Activated naive CD8-positive, alpha-beta T cell treated with anti-CD3 and anti-CD28 coated beads, Interleukin-2, amount 10 ng/mL, durations not matched to agents 7 days and 5 days (primary cell): ENCODE results near the gene LINC00237. TPM values are rescaled to one million over a fixed set of nuclear protein-coding genes. Genes with fewer than 3 reads are reported as not detected.

Source experiments
- ATAC-seq: fragments of 150-1000 bp; cut with Tn5 transposase; one replicate; pipeline ENCODE4 v1.10.0; 2021; ENCODE audit warnings: low read depth, moderate library complexity
- POLR2A ChIA-PET: fragments of 350-600 bp; sonication (Branson Sonifier 250); formaldehyde crosslinking; loops from one replicate; lab custom pipeline; 2021; ENCODE audit warnings: antibody characterized with exemption; lab: Charles Lee
- DNase-seq: peaks from one replicate; pipeline ENCODE4 v3.0.0; 2021
- H3K27ac Mint-ChIP-seq: one replicate; pipeline ENCODE4 v1.8.0; 2022; ENCODE audit warnings: mild to moderate bottlenecking, mixed read lengths
- H3K27me3 Mint-ChIP-seq: one replicate; pipeline ENCODE4 v1.8.0; 2022; ENCODE audit warnings: mild to moderate bottlenecking, moderate library complexity, mixed read lengths
- H3K36me3 Mint-ChIP-seq: one replicate; pipeline ENCODE4 v1.8.0; 2021; ENCODE audit warnings: mild to moderate bottlenecking, mixed read lengths
- H3K4me1 Mint-ChIP-seq: one replicate; pipeline ENCODE4 v1.8.0; 2021; ENCODE audit warnings: mixed read lengths
- H3K4me3 Mint-ChIP-seq: one replicate; pipeline ENCODE4 v1.8.0; 2022; ENCODE audit warnings: mild to moderate bottlenecking, moderate library complexity, mixed read lengths
- H3K9me3 Mint-ChIP-seq: one replicate; pipeline ENCODE4 v1.8.0; 2021; ENCODE audit warnings: mixed read lengths
- total RNA-seq, 2 experiments: library from RNA; stranded (reverse); gene quantifications; one replicate each; pipeline ENCODE4 v1.2.3, GENCODE V29; 2021

LINC00237 gene
- total RNA-seq, 2 experiments from 2014 or later, result 0.33 TPM; not detected in 1

DNA sequence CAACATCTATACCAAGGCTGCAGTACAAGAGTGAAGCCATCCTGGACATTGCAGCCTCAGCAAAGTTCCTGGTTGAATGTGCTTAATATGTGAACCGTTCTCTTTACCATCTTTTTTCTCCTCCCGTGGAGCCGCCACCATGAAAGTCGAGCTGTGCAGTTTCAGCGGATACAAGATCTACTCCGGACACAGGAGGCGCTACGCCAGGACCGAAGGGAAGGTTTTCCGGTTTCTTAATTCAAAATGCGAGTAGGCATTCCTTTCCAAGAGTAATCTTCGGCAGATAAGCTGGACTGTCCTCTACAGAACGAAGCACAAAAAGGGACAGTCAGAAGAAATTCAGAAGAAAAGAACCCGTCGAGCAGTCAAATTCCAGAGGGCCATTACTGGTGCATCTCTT lies 8.4 kb upstream of the LINC00237 start:
- ATAC-seq (no peak), DNase-seq (no peak)
- Mint-ChIP-seq H3K36me3 (no peaks in the 10 kb centered on the region), H3K27me3 (peaks cover 68% of the 10 kb centered on the region), H3K27ac (no peak overlapping the region), H3K4me1 (peaks cover 2% of the 10 kb centered on the region), H3K4me3 (no peak overlapping the region), H3K9me3 (no peaks in the 10 kb centered on the region)
- POLR2A ChIA-PET, result no interaction called here

DNA sequence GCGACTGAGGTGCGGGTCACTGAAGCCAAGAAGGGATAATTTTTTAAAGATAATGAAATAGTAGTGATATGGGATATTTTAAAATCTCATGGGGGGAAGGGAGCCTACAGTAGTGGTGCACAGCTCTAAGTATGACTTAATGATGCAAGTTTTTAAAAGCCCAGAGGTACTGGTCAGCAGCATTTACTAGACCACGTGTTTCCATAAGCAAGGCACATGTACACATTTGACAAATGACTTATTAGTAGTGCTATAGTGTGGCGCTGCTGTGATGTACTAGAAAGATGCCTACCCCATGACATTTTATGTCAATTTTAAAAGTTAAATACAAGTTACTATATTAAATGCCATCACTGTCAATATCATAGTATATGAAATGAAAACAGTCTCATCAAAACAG lies 7.5 kb upstream of the LINC00237 start:
- H3K4me1 Mint-ChIP-seq, result peaks cover 2% of the 10 kb centered on the region
- no peaks in the 10 kb centered on the region for H3K9me3 Mint-ChIP-seq
- no peak overlapping the region for H3K27ac Mint-ChIP-seq
- DNase-seq, result no peak
- ATAC-seq, result no peak
- POLR2A ChIA-PET, result no interaction called here
- peaks cover 72% of the 10 kb centered on the region for H3K27me3 Mint-ChIP-seq
- H3K4me3 Mint-ChIP-seq, result no peak overlapping the region
- no peaks in the 10 kb centered on the region for H3K36me3 Mint-ChIP-seq

DNA sequence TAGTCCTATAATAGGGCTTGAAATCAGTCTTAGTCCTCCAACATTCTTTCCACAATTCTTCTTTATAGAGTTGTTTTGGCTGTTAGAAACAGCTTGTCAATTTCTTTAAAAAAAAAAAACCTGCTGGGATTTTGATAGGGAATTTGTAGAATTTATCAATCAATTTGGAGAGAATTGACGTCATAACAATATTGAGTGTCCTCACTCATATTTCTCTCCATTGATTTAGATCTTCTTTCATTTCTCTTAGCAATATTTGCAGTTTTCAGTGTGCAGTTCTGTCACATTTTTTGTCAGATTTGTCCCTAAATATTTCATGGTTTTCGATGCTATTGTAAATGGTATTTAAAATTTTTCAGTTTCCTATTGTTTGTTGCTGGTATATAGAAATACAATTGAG lies 5.3 kb upstream of the LINC00237 start:
- no peak overlapping the region for H3K27ac Mint-ChIP-seq
- POLR2A ChIA-PET, result no interaction called here
- no peaks in the 10 kb centered on the region for H3K36me3 Mint-ChIP-seq
- H3K4me1 Mint-ChIP-seq, result peaks cover 2% of the 10 kb centered on the region
- no peak overlapping the region for H3K4me3 Mint-ChIP-seq
- ATAC-seq (no peak), DNase-seq (no peak)
- H3K9me3 Mint-ChIP-seq, result no peaks in the 10 kb centered on the region
- peaks cover 85% of the 10 kb centered on the region for H3K27me3 Mint-ChIP-seq

DNA sequence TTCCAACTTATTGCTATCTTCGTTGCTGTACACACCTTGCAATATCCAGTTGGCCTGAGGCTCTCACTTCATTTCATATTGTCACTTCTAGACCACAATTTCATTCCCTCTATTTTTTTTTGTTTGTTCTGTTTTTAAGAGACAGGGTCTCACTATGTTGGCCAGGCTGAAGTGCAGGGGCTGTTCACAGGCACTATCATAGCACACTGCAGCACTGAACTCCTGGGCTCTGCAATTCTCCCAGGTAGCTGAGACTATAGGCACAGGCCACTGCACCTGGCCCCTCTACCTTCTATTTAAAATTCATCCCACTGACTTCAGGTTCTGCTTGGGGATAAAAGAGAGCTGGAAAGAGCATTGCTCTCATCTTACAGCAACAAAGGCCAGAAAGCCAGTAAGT lies 4.7 kb upstream of the LINC00237 start:
- peaks cover 85% of the 10 kb centered on the region for H3K27me3 Mint-ChIP-seq
- no peaks in the 10 kb centered on the region for H3K9me3 Mint-ChIP-seq
- DNase-seq, result no peak
- POLR2A ChIA-PET, result no interaction called here
- ATAC-seq, result no peak
- peaks cover 2% of the 10 kb centered on the region for H3K4me1 Mint-ChIP-seq
- no peak overlapping the region for H3K4me3 Mint-ChIP-seq
- no peak overlapping the region for H3K27ac Mint-ChIP-seq
- H3K36me3 Mint-ChIP-seq, result no peaks in the 10 kb centered on the region

DNA sequence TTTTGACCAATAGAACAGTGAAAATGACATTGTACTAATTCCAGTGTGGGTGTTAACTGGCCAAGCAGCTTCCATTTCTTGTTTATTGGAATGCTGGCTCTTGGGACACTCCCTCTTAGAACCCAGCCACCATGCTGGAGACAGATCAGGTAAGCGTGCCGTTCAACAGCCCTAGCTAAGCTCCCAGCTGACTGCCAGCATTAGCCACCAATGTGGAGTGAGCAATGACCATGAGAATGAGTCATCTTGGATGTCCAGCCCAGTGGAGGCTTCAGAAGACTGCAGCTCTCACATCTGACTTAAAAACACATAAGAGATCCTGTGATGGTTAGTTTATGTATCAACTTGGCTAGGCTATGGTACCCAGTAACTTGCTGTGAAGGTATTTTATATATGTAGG lies 3.0 kb upstream of the LINC00237 start:
- ATAC-seq (no peak), DNase-seq (no peak)
- peaks cover 4% of the 10 kb centered on the region for H3K4me1 Mint-ChIP-seq
- H3K9me3 Mint-ChIP-seq, result no peaks in the 10 kb centered on the region
- no peaks in the 10 kb centered on the region for H3K36me3 Mint-ChIP-seq
- H3K27ac Mint-ChIP-seq, result no peak overlapping the region
- H3K4me3 Mint-ChIP-seq, result no peak overlapping the region
- POLR2A ChIA-PET, result interaction anchor here (0.6 kb wide), 1 partner anchor 67 kb away, joined by 3 read pairs; no protein-coding TSS in a partner anchor
- peaks cover 94% of the 10 kb centered on the region for H3K27me3 Mint-ChIP-seq

DNA sequence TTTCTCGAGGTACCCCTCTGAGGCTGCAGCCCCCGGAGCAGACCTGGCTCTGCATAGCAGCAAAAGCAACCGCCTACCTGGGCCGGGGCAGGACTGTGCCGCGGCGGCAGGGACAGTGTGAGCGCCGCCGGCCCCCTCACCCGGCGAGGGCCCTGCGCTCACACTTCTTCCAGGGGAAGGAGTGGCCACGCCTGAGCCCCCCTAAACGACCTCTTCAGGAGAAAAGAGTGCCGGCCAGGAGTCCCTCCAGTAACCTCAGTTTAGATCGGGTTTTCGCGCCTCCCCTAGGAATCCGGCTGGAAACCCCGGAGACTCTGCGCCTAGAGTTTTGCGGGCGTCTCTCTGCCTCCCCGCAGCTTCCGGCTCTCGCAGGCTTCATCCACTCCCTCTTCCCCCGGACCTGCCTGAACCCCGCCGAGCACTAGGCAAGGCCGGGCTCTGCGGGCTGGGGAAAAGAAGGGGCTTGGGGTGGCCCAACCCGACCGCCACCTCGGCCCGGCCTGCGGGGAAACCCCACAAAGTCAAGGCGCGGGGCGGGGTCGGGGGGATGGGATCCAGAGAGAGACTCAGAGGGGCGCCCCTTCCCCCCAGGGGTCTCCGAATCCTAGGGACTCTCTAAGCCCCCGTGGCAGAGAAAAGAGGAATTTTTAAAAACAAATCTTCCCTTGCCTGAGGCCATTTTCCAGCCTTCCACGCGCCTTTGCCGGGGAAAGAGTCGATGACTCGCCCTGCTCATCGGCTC lies 558 bp downstream of the LINC00237 start:
- H3K4me1 Mint-ChIP-seq, result peaks cover 25% of the 10 kb centered on the region
- no peaks in the 10 kb centered on the region for H3K9me3 Mint-ChIP-seq
- H3K4me3 Mint-ChIP-seq, result peak overlapping the region; percentile 49
- H3K27me3 Mint-ChIP-seq, result peaks cover 83% of the 10 kb centered on the region
- H3K27ac Mint-ChIP-seq, result no peak overlapping the region
- H3K36me3 Mint-ChIP-seq, result no peaks in the 10 kb centered on the region
- POLR2A ChIA-PET, result no interaction called here
- peak; percentile 21 for ATAC-seq
- peak; percentile 49 for DNase-seq

DNA sequence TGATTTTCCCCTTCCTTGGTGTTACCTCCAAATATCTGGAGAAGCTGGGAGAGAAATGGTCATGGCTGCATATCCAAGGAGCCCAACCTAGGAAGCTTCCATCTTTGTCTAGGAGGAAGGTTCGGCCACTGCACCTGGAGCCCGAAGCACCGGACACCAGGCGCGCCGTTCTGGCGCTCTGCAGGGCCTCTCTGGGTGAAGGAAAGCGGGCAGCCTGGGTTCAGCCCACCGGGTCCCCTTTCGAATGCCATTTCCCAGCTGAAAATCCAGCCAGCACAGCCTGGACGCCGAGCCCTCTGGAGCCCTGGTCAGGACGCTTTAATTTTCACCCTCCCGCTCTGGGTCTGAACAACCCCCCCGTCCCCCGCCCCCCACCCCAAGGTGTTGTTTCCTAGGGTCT lies 1.2 kb downstream of the LINC00237 start:
- peaks cover 27% of the 10 kb centered on the region for H3K4me1 Mint-ChIP-seq
- H3K4me3 Mint-ChIP-seq, result no peak overlapping the region
- peaks cover 77% of the 10 kb centered on the region for H3K27me3 Mint-ChIP-seq
- H3K9me3 Mint-ChIP-seq, result no peaks in the 10 kb centered on the region
- POLR2A ChIA-PET, result no interaction called here
- H3K36me3 Mint-ChIP-seq, result no peaks in the 10 kb centered on the region
- DNase-seq, result no peak
- no peak for ATAC-seq
- no peak overlapping the region for H3K27ac Mint-ChIP-seq

DNA sequence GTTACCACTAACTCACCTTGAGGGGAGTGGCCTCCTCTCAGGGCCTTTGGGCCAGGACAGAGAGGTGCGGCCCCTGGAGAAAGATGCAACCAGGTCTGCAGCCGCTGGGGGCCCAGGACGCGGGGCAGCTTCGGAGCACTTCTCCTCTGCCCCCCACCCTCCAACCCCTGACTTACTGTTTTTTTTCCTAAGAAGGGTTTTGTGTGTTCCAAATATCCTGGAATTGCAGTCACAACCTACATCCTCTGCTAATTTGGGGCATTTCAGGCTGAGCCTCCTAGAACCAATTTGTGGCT lies 1.7 kb downstream of the LINC00237 start:
- Mint-ChIP-seq H3K27ac (no peak overlapping the region), H3K36me3 (no peaks in the 10 kb centered on the region), H3K9me3 (no peaks in the 10 kb centered on the region), H3K4me1 (peaks cover 28% of the 10 kb centered on the region), H3K4me3 (no peak overlapping the region), H3K27me3 (peaks cover 79% of the 10 kb centered on the region)
- ATAC-seq (no peak), DNase-seq (no peak)
- POLR2A ChIA-PET, result no interaction called here

DNA sequence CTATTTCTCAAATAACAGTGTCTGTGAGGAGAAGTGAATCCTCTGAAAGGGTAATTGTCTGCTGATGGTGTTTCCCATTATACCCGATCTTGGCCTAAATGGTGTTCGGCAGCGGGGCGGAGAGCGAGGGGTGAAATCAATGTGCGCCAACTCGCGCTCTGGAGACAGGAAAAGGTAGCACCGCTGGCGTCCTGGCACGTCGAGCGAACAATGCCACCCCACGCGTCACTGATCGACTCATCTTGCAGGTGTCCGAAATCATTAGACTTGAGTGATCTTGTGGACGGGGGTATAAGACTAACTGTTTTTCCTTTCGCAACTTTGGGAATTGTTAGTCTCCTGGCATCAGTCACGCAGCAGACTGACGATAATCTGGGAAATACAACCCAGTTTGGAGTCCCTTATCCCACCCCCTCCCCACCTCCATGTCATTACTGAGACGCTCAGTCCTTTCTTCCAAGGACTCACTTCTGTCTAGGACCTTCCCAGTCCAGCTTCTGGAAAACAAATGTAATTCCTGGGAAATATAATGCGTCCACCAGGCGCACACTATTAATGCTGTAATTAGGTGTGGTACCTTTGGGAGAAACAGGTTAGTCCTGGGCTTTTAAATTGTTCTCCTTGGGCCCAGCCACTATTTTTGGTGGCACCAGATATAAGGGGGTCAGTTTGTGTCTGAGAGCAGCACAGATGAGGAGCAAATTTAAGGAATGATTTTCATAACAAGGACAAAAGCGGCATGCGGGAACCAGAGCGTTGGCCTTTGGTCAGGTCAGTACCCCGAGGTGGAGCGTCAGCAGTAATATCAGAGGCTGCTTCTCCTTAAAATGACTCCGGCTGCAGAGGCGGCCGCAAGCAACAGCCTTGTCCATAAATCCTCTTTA lies 2.3 kb downstream of the LINC00237 start:
- Mint-ChIP-seq H3K4me1 (peaks cover 32% of the 10 kb centered on the region), H3K9me3 (no peaks in the 10 kb centered on the region), H3K27ac (no peak overlapping the region), H3K36me3 (no peaks in the 10 kb centered on the region), H3K27me3 (peaks cover 79% of the 10 kb centered on the region), H3K4me3 (peak overlapping the region; percentile 86)
- POLR2A ChIA-PET, result interaction anchor here (1.1 kb wide), 1 partner anchor 70 kb away, joined by 3 read pairs; no protein-coding TSS in a partner anchor
- DNase-seq, result no peak
- ATAC-seq, result no peak

DNA sequence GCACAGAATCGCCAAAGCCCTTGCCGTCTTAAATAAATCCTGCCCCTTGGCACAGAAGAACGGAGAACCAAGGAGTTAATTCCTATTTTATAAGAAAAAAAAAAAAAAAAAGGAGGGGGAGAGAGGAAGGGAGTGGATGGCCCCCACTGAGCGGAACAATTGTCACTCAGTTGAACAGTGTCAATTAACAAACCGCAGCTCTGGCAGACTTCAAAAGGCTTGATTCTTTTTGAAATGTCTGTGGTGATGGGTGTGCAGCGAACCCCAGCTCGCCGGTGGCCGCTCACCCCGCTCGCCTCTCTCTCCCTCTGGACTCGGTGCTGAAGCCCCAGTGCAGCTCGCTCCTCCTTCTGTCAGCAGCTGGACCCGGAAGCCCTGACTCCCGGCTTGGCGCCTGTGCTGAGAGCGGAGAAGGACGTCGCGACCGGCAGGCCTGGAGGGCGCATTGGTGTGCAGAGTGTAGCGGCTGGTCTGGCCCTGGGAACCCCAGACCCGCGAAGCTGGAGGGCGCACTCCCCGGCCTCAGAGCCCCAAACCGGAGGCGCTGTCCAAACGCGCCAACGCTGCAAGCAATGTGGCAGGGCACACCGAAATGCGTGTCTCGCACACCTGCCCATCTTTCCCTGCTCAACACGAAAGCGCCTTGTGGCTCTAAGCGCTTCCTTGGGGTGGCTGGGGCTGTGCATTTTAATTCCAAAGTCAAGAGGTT lies 3.4 kb downstream of the LINC00237 start:
- ATAC-seq, result peak; percentile 62
- no peaks in the 10 kb centered on the region for H3K36me3 Mint-ChIP-seq
- POLR2A ChIA-PET, result interaction anchor here (1.1 to 3.9 kb wide), 2 partner anchors 23 to 72 kb away, joined by 3 to 19 read pairs; partner anchors contain the start of gene KIZ
- peaks cover 36% of the 10 kb centered on the region for H3K4me1 Mint-ChIP-seq
- no peaks in the 10 kb centered on the region for H3K9me3 Mint-ChIP-seq
- peaks cover 79% of the 10 kb centered on the region for H3K27me3 Mint-ChIP-seq
- H3K4me3 Mint-ChIP-seq, result peak overlapping the region; percentile 86
- H3K27ac Mint-ChIP-seq, result peak overlapping the region; percentile 80
- DNase-seq, result peak; percentile 69

DNA sequence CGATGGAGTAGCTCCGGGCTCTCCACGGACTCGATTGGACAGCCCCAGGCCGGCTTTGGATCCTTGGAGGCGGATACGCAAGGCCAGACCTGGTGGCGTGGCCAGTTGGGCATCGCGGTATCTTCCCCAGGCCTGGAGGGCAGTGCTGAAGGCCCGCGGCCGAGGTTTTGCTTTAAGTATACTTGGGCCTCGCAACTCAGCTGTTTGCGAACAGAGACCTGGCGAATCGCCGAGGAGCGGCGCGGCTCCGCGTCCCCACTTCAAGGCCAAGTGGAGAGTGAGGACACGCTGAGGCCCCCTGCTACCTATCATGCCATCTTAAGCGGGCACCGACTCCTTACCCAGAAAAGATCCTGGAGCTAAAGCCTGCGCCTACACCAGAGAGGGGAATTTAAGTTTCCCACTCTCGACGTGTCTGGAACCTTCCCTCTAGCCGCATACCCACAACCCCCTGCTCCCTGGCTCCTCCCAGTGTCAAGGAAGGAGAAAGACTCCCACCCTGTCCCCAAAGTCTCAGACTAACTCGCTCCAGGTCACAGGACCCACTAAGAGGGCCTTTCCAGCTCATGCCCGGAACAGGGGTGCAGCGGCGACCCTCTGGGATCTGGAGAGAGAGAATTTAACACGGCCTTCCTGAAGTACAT lies 4.1 kb downstream of the LINC00237 start:
- no peaks in the 10 kb centered on the region for H3K36me3 Mint-ChIP-seq
- DNase-seq (peak; percentile 52), ATAC-seq (peak; percentile 15)
- no peaks in the 10 kb centered on the region for H3K9me3 Mint-ChIP-seq
- peak overlapping the region; percentile 65 for H3K27ac Mint-ChIP-seq
- peaks cover 36% of the 10 kb centered on the region for H3K4me1 Mint-ChIP-seq
- POLR2A ChIA-PET, result interaction anchor here (1.1 to 3.9 kb wide), 3 partner anchors 24 to 72 kb away, joined by 3 to 19 read pairs (median 3); partner anchors contain the start of gene KIZ
- peaks cover 79% of the 10 kb centered on the region for H3K27me3 Mint-ChIP-seq
- H3K4me3 Mint-ChIP-seq, result peak overlapping the region; percentile 86

DNA sequence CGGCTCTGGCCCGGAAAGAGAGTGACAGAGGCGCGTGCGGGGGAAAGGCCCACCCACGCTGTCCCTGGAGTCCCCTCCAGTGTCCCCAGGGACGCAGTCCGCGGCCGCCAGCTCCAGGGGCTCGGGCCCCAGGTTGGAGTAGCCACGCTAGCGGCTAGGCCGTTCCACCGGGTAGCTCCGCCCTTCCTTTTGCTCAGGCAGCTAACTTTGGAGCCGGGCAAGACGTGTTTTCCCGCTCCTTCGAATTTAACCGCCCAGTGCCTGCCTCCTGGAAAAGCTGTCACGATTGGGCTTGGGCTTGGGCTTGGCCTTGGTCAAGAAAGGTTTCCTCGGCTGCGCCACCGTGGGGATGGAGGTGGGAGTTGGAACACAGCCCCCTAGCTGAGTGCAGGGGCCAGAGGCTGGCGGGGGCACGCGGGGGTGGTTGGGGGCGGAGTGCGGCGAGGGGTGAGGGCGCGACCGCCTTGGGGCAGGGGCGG lies 4.7 kb downstream of the LINC00237 start:
- H3K27me3 Mint-ChIP-seq, result peaks cover 78% of the 10 kb centered on the region
- ATAC-seq (no peak), DNase-seq (no peak)
- no peaks in the 10 kb centered on the region for H3K36me3 Mint-ChIP-seq
- no peaks in the 10 kb centered on the region for H3K9me3 Mint-ChIP-seq
- H3K4me3 Mint-ChIP-seq, result peak overlapping the region; percentile 83
- POLR2A ChIA-PET, result interaction anchor here (1.1 to 3.9 kb wide), 3 partner anchors 24 to 65 kb away, joined by 3 to 19 read pairs (median 3); partner anchors contain the start of gene KIZ
- peak overlapping the region; percentile 51 for H3K27ac Mint-ChIP-seq
- peaks cover 36% of the 10 kb centered on the region for H3K4me1 Mint-ChIP-seq
